Measurements from ENCODE around the gene PARD3B.

Gene PARD3B

GRCh38 chr2:204718607-204719006 lies 173.3 kb downstream of the PARD3B start:
- DNase-seq = no peak

- no peak for DNase-seq
Measured at GRCh38 chr2:204720874-204721273, 175.6 kb downstream of the PARD3B start.

GRCh38 chr2:204722207-204722606 lies 176.9 kb downstream of the PARD3B start:
- no peak for DNase-seq

- no peak for DNase-seq
Measured at GRCh38 chr2:204722691-204723090, 177.4 kb downstream of the PARD3B start.

GRCh38 chr2:204725693-204726360 lies 180.6 kb downstream of the PARD3B start:
- peak; percentile 10 to 22 for DNase-seq

- no peak for DNase-seq
Measured at GRCh38 chr2:204726831-204727230, 181.6 kb downstream of the PARD3B start.

GRCh38 chr2:204727368-204727767 lies 182.1 kb downstream of the PARD3B start:
- DNase-seq = no peak

- no peak for DNase-seq
Measured at GRCh38 chr2:204730603-204731002, 185.3 kb downstream of the PARD3B start.

GRCh38 chr2:204732019-204732418 lies 186.7 kb downstream of the PARD3B start:
- DNase-seq = no peak

- DNase-seq = peak in 1 of 2 experiments; percentile 0
Measured at GRCh38 chr2:204737296-204737695, 192.0 kb downstream of the PARD3B start.

- DNase-seq = no peak
Measured at GRCh38 chr2:204738721-204739120, 193.4 kb downstream of the PARD3B start.

GRCh38 chr2:204743393-204743960 lies 198.2 kb downstream of the PARD3B start:
- DNase-seq = no peak

GRCh38 chr2:204744506-204744905 lies 199.2 kb downstream of the PARD3B start:
- no peak for DNase-seq

GRCh38 chr2:204748286-204748685 lies 203.0 kb downstream of the PARD3B start:
- DNase-seq = no peak

GRCh38 chr2:204749319-204749718 lies 204.0 kb downstream of the PARD3B start:
- DNase-seq = no peak

- DNase-seq = no peak
Measured at GRCh38 chr2:204750389-204750788, 205.1 kb downstream of the PARD3B start.

GRCh38 chr2:204751472-204751871 lies 206.2 kb downstream of the PARD3B start:
- DNase-seq = no peak

- DNase-seq = no peak
Measured at GRCh38 chr2:204753841-204754240, 208.6 kb downstream of the PARD3B start.

- no peak for DNase-seq
Measured at GRCh38 chr2:204754898-204755297, 209.6 kb downstream of the PARD3B start.

- no peak for DNase-seq
Measured at GRCh38 chr2:204763974-204764703, 218.9 kb downstream of the PARD3B start.

GRCh38 chr2:204770735-204771134 lies 225.5 kb downstream of the PARD3B start:
- no peak for DNase-seq

GRCh38 chr2:204771721-204772120 lies 226.4 kb downstream of the PARD3B start:
- no peak for DNase-seq

GRCh38 chr2:204772546-204772945 lies 227.3 kb downstream of the PARD3B start:
- DNase-seq = no peak

GRCh38 chr2:204775766-204776165 lies 230.5 kb downstream of the PARD3B start:
- DNase-seq = no peak

Measured in NCI-H526 (cell line).